ENCODE measurements around the gene NR6A1. TPM values are rescaled to one million over a fixed set of nuclear protein-coding genes. Genes with fewer than 3 reads are reported as not detected.

The NR6A1 gene
- total RNA-seq, 1 donor from 2014 or later: 0.92 TPM

GRCh38 chr9:124467410-124468060 is 303.6 kb downstream of the NR6A1 start:
- Histone ChIP-seq H3K36me3 (ENCODE audit: control insufficient read depth, insufficient read depth, low read length) (no peaks in the 10 kb centered on the region), H3K27me3 (ENCODE audit: control insufficient read depth, insufficient read depth, low read length) (peaks cover 16% of the 10 kb centered on the region), H3K4me3 (ENCODE audit: low read depth, low read length) (no peak overlapping the region)
- DNase-seq (ENCODE audit: low read depth): no peak
- TF ChIP-seq CTCF (IDR thresholded peaks at IDR 0.05; ENCODE audit: insufficient read depth, low read length, poor library complexity, severe bottlenecking): no peak

Other genes with a start within 250 kb of the NR6A1 start
- 7.0 and 16.4 TPM in 2 replicates for gene OLFML2A, start 5.8 kb upstream of the NR6A1 start, total RNA-seq
- not detected in 2 replicates for gene WDR38, start 82.1 kb upstream of the NR6A1 start, total RNA-seq
- gene RPL35, start 90.6 kb upstream of the NR6A1 start, total RNA-seq: 3,097 and 3,310 TPM in 2 replicates
- 31.1 and 36.3 TPM in 2 replicates for gene ARPC5L, start 90.8 kb upstream of the NR6A1 start, total RNA-seq
- gene GOLGA1, start 169.8 kb upstream of the NR6A1 start, total RNA-seq: 12.5 and 16.3 TPM in 2 replicates